Heart right ventricle (tissue), 16 donors: Measurements from ENCODE around the gene TMEM120B. TPM values are rescaled to one million over a fixed set of nuclear protein-coding genes. Genes with fewer than 3 reads are reported as not detected.

Experiments used
- ATAC-seq, 8 donors: fragments of 200-7000 bp; cut with Tn5 transposase; one replicate each; pipeline ENCODE4 v1.9.1; 2020; ENCODE audit warnings: mild to moderate bottlenecking in 8 of 8, moderate library complexity in 8 of 8, moderate number of reproducible peaks in 1 of 8
- DNase-seq, 2 donors: peaks; one replicate each; pipeline ENCODE4 v3.0.0-alpha.2; 2020
- H3K27ac ChIP-seq, 10 donors: fragments of 200-600 bp; sonication (generic) in 2 of 10; one replicate each; pipeline versions ENCODE4 v1.5.0 to v1.8.0; 2020 to 2022; ENCODE audit warnings: mild to moderate bottlenecking in 3 of 10
- H3K27me3 ChIP-seq, 7 donors: fragments of 200-600 bp; one replicate each; pipeline ENCODE4 v1.8.0; 2021 to 2022; ENCODE audit warnings: mild to moderate bottlenecking in 2 of 7
- H3K36me3 ChIP-seq, 9 donors: fragments of 200-600 bp; sonication (generic) in 1 of 9; one replicate each; pipeline versions ENCODE4 v1.5.0 to v1.8.0; 2020 to 2022; ENCODE audit warnings: mild to moderate bottlenecking in 2 of 9
- H3K4me1 ChIP-seq, 9 donors: fragments of 200-600 bp; sonication (generic) in 1 of 9; one replicate each; pipeline versions ENCODE4 v1.5.0 to v1.8.0; 2020 to 2022; ENCODE audit warnings: mild to moderate bottlenecking in 4 of 9
- H3K4me3 ChIP-seq, 10 donors: fragments of 200-600 bp; sonication (generic) in 2 of 10; one replicate each; pipeline versions ENCODE4 v1.5.0 to v1.8.0; 2020 to 2022; ENCODE audit warnings: mild to moderate bottlenecking in 7 of 10, moderate library complexity in 2 of 10
- H3K9me3 ChIP-seq, 11 donors: fragments of 200-600 bp in 10 of 11; sonication (generic) in 2 of 11; one replicate each; pipeline versions ENCODE4 v1.5.0 to v1.8.0; 2013 to 2022; ENCODE audit warnings: mild to moderate bottlenecking in 2 of 11, control low read depth in 1 of 11, moderate library complexity in 1 of 11
- WGBS, 2 donors: extraction: QIAGEN DNeasy Blood & Tissue Kit; methylation state at CpG; one replicate each; pipeline ENCODE4 v1.1.7; 2013; ENCODE audit warnings: inconsistent platforms in 1 of 2; 5-methylcytosine and 5-hydroxymethylcytosine counted together
- intact Hi-C, 10 donors: fragments of 100-400 bp; cut with DNase I; formaldehyde crosslinking; loops; one replicate each; pipeline versions ENCODE4 v1.11.1 to v1.14.2; 2022
- polyA plus RNA-seq, 2 donors: library from polyadenylated mRNA; stranded (reverse); fragments of 200-250 nt; gene quantifications; one replicate each; pipeline ENCODE4 v1.2.3, GENCODE V29; 2013
- total RNA-seq, 10 donors: library from RNA; stranded (reverse); fragmentation: NEBNext Ultra II Directional in 3 of 10; extraction: Animal tissue kit (Norgen Biotek cat#: 25700) in 3 of 10; gene quantifications; one replicate each; pipeline versions ENCODE4 v1.2.1 to v1.2.4, GENCODE V29; 2021 to 2023
- TF ChIP-seq, protein P1 (sequence below), 9 donors: fragments of 200-600 bp; sonication (generic) in 2 of 9; IDR thresholded peaks; one replicate each; pipeline versions ENCODE4 v1.5.0 to v1.8.0; 2021 to 2022; ENCODE audit warnings: antibody characterized with exemption in 9 of 9, mild to moderate bottlenecking in 5 of 9, moderate library complexity in 1 of 9
- donor health status: Arrhythmogenic right ventricular cardiomyopathy.
- donor health status: ischemic (EF 13 %, LVEDD 7.1; RV severe dilation, severe dysfunction).
- donor health status: healthy with polysubstance abuse.
- donor health status: DM: no; HTN: yes; CAD: no.
- donor health status: DM: no; HTN: no; CAD: no.
- donor health status: ischemic (EF 25% LVEDD 6.9; RV normal size, moderate dysfunction).
- donor health status: ischemic (EF 25% LVEDD 5.7; RV mildly dilated, moderate dysfunction).
- donor health status: healthy.
- donor health status: DM: yes; HTN: yes; CAD: no.
- donor health status: Ischemic cardiomyopathy.
- donor health status: ischemic (EF 35%, LVEDD 5.7; RV mildly dilated, moderate dysfunction).
- donor health status: nonischemic (EF 11% LVEDD 7.7; RV severe dilation, severe dysfunction).
- donor health status: DM: yes; HTN: yes; CAD: no.
- donor health status: PGD.
- donor health status: ischemic (EF 29% LVEDD 5.4; RV normal size, mild dysfunction).
- donor health status: nonischemic (EF 23%, LVEDD 6.1; RV moderate dilation, normal function).

Gene TMEM120B
- total and polyA plus RNA-seq, 12 donors = 5.3 to 12.7 (median 7.4) TPM

DNA sequence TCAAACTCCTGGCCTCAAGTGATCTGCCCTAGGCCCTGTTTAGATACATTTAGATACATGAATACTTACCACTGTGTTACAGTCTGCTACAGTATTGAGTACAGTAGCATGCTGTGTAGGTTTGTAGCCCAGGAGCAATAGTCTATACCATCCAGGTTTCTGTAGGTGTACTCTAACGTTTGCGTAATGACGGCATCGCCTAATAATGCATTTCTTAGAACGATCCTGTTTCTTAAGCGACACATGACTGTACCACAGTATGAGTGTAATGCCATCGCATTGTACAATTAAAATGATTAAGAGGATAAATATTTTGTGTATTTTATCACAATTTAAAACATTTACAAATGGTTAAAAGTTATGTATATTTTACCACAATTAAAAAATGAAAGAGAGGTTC, 18.9 kb downstream of the TMEM120B start:
- TF ChIP-seq, protein P1, sequence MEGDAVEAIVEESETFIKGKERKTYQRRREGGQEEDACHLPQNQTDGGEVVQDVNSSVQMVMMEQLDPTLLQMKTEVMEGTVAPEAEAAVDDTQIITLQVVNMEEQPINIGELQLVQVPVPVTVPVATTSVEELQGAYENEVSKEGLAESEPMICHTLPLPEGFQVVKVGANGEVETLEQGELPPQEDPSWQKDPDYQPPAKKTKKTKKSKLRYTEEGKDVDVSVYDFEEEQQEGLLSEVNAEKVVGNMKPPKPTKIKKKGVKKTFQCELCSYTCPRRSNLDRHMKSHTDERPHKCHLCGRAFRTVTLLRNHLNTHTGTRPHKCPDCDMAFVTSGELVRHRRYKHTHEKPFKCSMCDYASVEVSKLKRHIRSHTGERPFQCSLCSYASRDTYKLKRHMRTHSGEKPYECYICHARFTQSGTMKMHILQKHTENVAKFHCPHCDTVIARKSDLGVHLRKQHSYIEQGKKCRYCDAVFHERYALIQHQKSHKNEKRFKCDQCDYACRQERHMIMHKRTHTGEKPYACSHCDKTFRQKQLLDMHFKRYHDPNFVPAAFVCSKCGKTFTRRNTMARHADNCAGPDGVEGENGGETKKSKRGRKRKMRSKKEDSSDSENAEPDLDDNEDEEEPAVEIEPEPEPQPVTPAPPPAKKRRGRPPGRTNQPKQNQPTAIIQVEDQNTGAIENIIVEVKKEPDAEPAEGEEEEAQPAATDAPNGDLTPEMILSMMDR (IDR thresholded peaks at IDR 0.05) = no peak
- Histone ChIP-seq H3K36me3 (no peaks in the 10 kb centered on the region), H3K4me1 (no peaks in the 10 kb centered on the region), H3K27me3 (no peaks in the 10 kb centered on the region), H3K27ac (no peak overlapping the region), H3K4me3 (no peak overlapping the region), H3K9me3 (no peaks in the 10 kb centered on the region)
- WGBS, 2 donors = 97% methylated on average over 7 of the region's 7 CpGs
- ATAC-seq = no peak
- DNase-seq = no peak
- intact Hi-C loops = no loop called here

DNA sequence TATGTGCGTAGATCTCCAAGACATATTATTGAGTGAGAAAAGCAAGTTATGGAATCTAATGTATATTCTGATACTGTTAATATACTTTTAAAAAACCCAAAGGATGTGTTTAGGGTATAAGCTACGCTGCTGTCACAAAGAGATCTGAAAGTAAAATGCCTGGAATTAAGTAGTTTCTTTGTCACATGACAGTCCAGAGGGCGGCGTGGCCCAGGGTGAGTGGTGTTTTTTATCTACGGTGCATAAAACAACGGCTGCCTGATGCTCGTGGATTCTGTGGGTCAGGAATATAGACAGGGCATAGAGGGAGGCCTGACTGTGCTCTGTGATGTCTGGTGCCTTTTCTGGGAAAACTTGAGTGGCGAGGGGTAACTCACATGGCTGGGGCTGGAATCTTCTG, 21.3 kb downstream of the TMEM120B start:
- Histone ChIP-seq H3K27ac (no peak overlapping the region), H3K4me3 (no peak overlapping the region), H3K27me3 (no peaks in the 10 kb centered on the region), H3K9me3 (no peaks in the 10 kb centered on the region), H3K4me1 (no peaks in the 10 kb centered on the region), H3K36me3 (no peaks in the 10 kb centered on the region)
- DNase-seq (no peak), ATAC-seq (no peak)
- intact Hi-C loops = no loop called here
- 86 to 90% methylated on average over 8 of the region's 8 CpGs for WGBS, 2 donors
- TF ChIP-seq, protein P1 (IDR thresholded peaks at IDR 0.05) = no peak

DNA sequence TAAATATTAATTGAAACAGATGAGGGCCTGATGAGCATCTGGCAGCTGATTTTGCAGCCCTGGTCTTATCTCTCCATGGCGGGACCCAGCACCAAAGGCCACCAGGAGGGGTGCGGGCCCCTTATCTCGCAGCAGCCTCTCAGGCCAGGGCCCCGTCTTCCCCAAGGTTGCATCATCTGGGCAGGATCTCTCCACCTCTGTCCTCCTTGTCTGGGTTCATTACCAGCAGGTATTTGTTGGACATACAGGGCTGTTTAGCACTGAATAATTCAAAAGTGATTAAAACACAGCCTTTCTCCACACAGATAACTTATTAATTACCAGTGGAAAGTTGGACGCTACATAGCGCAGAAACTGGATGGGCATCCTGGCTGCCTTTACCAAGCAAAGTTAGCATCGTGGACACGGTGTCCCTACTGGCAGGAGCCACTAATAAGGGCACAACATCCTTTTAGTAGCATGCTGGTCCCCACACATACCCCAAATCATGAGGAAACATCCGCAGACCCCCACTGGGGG, 25.8 kb downstream of the TMEM120B start:
- Histone ChIP-seq H3K27me3 (no peaks in the 10 kb centered on the region), H3K4me3 (no peak overlapping the region), H3K27ac (no peak overlapping the region), H3K36me3 (no peaks in the 10 kb centered on the region), H3K9me3 (no peaks in the 10 kb centered on the region), H3K4me1 (peaks cover 0 to 6% (median 0%) of the 10 kb centered on the region in 9 donors)
- TF ChIP-seq, protein P1 (IDR thresholded peaks at IDR 0.05) = no peak
- 89% methylated on average over 9 of the region's 9 CpGs for WGBS, 2 donors
- intact Hi-C loops = no loop called here
- ATAC-seq (no peak), DNase-seq (no peak)

DNA sequence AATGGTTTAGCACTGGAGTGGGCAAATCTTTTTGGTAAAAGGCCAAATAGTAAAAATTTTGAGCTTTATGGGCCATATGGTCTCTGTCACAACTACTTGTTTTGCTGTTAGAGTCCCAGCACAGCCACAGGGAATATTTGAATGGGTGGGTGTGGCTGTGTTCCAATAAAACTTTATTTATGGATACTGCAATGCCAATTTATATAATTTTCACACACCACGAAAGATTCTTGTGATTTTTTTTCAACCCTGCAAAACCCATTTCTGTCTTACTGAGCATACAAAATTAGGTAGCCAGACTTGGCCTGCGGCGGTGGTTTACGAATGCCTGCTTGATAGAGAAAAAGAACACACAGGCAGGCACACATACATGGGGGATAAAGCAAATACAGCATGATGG, 28.3 kb downstream of the TMEM120B start:
- H3K4me3 ChIP-seq = no peak overlapping the region
- DNase-seq = no peak
- 91 to 93% methylated on average over 4 of the region's 4 CpGs for WGBS, 2 donors

More for the DNA sequence above, 28.3 kb downstream of the TMEM120B start:
- Histone ChIP-seq H3K27ac (no peak overlapping the region), H3K4me1 (peaks cover 0 to 6% (median 0%) of the 10 kb centered on the region in 9 donors), H3K36me3 (peaks cover 0 to 13% (median 0%) of the 10 kb centered on the region in 9 donors), H3K9me3 (no peaks in the 10 kb centered on the region), H3K27me3 (no peaks in the 10 kb centered on the region)
- intact Hi-C loops = no loop called here
- TF ChIP-seq, protein P1 (IDR thresholded peaks at IDR 0.05) = no peak
- no peak for ATAC-seq
